Activated B cell treated with CpG ODN at 0.5 μM for 24 hours (primary cell): Measurements from ENCODE around the gene NAALADL2. TPM values are rescaled to one million over a fixed set of nuclear protein-coding genes. Genes with fewer than 3 reads are reported as not detected.

ENCODE experiments used
- ATAC-seq: fragments of 200-7000 bp; cut with Tn5 transposase; one replicate; pipeline ENCODE4 v1.10.0; 2021; ENCODE audit warnings: low read depth, mild to moderate bottlenecking, moderate library complexity
- CTCF ChIA-PET: fragments of 350-600 bp; sonication (Branson Sonifier 250); formaldehyde crosslinking; loops from one replicate; lab custom pipeline; 2021; ENCODE audit warnings: antibody characterized with exemption; lab: Charles Lee
- POLR2A ChIA-PET: fragments of 350-600 bp; sonication (Branson Sonifier 250); formaldehyde crosslinking; loops from one replicate; lab custom pipeline; 2021; ENCODE audit warnings: antibody characterized with exemption; lab: Charles Lee
- DNase-seq: peaks from one replicate; pipeline ENCODE4 v3.0.0; 2022
- H3K27ac Mint-ChIP-seq: one replicate; pipeline ENCODE4 v1.8.0; 2020; ENCODE audit warnings: mixed read lengths
- H3K27me3 Mint-ChIP-seq: one replicate; pipeline ENCODE4 v1.8.0; 2021; ENCODE audit warnings: mixed read lengths
- H3K36me3 Mint-ChIP-seq: one replicate; pipeline ENCODE4 v1.8.0; 2021; ENCODE audit warnings: low read depth, mixed read lengths
- H3K4me1 Mint-ChIP-seq: one replicate; pipeline ENCODE4 v1.8.0; 2021; ENCODE audit warnings: mixed read lengths
- H3K4me3 Mint-ChIP-seq: one replicate; pipeline ENCODE4 v1.8.0; 2020; ENCODE audit warnings: mild to moderate bottlenecking, mixed read lengths
- H3K9me3 Mint-ChIP-seq: one replicate; pipeline ENCODE4 v1.8.0; 2020; ENCODE audit warnings: mixed read lengths
- CTCF ChIP-seq: fragments of 200-600 bp; IDR thresholded peaks from one replicate; pipeline ENCODE4 v1.8.0; 2022; ENCODE audit warnings: antibody characterized with exemption, mild to moderate bottlenecking
- intact Hi-C: fragments of 100-400 bp; cut with micrococcal nuclease; formaldehyde crosslinking; loops from one replicate; pipeline ENCODE4 v1.15.1; 2024
- total RNA-seq: library from RNA; stranded (reverse); gene quantifications from 2 replicates; pipeline ENCODE4 v1.2.3, GENCODE V29; 2022

NAALADL2 gene
- total RNA-seq, 1 donor from 2014 or later, result not detected

GRCh38 chr3:175266478-175266877 is 407.3 kb downstream of the NAALADL2 start:
- H3K9me3 Mint-ChIP-seq, result no peaks in the 10 kb centered on the region
- H3K27ac Mint-ChIP-seq, result no peak overlapping the region
- no peaks in the 10 kb centered on the region for H3K36me3 Mint-ChIP-seq
- ATAC-seq (no peak), DNase-seq (no peak)
- no peak overlapping the region for H3K4me3 Mint-ChIP-seq
- CTCF ChIA-PET, result no interaction called here
- POLR2A ChIA-PET, result no interaction called here
- no peaks in the 10 kb centered on the region for H3K27me3 Mint-ChIP-seq
- intact Hi-C loops, result no loop called here
- no peaks in the 10 kb centered on the region for H3K4me1 Mint-ChIP-seq
- TF ChIP-seq CTCF, result no peak

DNA sequence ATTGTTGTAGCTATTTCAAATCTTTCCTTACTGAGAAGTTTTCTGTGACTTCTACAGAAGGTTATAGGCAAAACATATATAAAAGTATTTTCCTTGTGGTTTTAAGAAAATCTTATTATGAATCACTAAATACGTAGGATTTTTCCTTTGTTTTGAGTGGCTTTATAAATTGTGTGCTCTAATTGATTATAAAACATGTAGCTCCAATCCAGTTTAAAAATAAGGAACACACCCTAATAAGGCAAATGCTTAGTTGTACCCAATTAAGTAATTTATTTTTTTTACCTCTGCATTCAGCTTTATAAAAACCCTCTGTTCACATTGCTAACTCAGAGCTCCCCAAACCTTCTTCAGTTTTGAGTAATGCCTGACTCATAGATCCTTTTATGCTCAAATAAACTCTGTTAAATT is 408.0 kb downstream of the NAALADL2 start:
- no peak overlapping the region for H3K27ac Mint-ChIP-seq
- ATAC-seq (no peak), DNase-seq (no peak)
- H3K4me3 Mint-ChIP-seq, result no peak overlapping the region
- intact Hi-C loops, result no loop called here
- TF ChIP-seq CTCF, result no peak
- no peaks in the 10 kb centered on the region for H3K4me1 Mint-ChIP-seq
- no peaks in the 10 kb centered on the region for H3K27me3 Mint-ChIP-seq
- ChIA-PET CTCF (no interaction called here), POLR2A (no interaction called here)
- no peaks in the 10 kb centered on the region for H3K36me3 Mint-ChIP-seq
- no peaks in the 10 kb centered on the region for H3K9me3 Mint-ChIP-seq

DNA sequence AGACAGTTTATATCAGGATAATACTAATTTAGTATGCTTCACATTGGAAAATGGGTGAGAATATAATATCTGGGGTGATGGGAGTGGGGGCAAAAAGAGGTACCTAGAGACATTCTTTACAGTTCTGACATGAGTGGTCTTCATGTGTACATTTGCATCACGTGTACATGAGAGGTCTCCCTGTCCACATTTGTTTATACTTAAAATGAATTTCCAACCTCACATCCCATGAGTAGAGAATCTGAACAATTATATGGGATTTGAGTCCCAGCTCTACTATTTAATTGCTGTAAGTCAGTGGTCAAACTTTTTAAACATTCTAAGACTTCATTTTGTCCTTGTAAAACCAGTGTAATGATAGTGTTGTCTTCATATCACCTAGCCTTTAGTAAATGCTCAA is 408.4 kb downstream of the NAALADL2 start:
- intact Hi-C loops, result no loop called here
- Mint-ChIP-seq H3K4me3 (no peak overlapping the region), H3K36me3 (no peaks in the 10 kb centered on the region), H3K4me1 (no peaks in the 10 kb centered on the region), H3K27me3 (no peaks in the 10 kb centered on the region), H3K9me3 (no peaks in the 10 kb centered on the region), H3K27ac (no peak overlapping the region)
- ChIA-PET POLR2A (no interaction called here), CTCF (no interaction called here)
- DNase-seq (no peak), ATAC-seq (no peak)
- TF ChIP-seq CTCF, result no peak

DNA sequence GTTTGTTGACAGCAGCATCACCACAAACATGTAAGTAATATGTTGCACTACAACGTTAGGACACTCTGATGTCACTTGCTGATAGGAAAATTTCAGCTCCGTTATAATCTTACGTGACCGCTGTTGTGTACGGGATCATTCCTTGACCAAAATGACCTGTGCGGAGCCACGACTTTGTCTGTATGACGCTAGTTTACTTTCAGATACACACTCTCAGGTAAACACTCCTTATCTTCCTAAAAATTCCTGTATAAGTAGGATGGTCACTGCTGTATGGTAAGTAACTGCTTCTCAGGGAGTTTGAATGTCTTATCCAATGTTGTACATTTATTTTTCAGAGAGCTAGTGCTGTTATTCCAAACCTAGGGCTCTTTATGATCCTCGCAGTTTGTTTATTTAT is 410.3 kb downstream of the NAALADL2 start:
- POLR2A ChIA-PET, result interaction anchor here (0.7 kb wide), 1 partner anchor 89 kb away, joined by 7 read pairs; no protein-coding TSS in a partner anchor
- ATAC-seq (no peak), DNase-seq (no peak)
- Mint-ChIP-seq H3K9me3 (no peaks in the 10 kb centered on the region), H3K36me3 (no peaks in the 10 kb centered on the region), H3K27me3 (no peaks in the 10 kb centered on the region), H3K27ac (no peak overlapping the region), H3K4me3 (no peak overlapping the region), H3K4me1 (no peaks in the 10 kb centered on the region)
- intact Hi-C loops, result no loop called here
- CTCF ChIA-PET, result no interaction called here
- TF ChIP-seq CTCF, result no peak

GRCh38 chr3:175270198-175270837 is 411.2 kb downstream of the NAALADL2 start:
- intact Hi-C loops, result no loop called here
- Mint-ChIP-seq H3K27me3 (no peaks in the 10 kb centered on the region), H3K4me1 (no peaks in the 10 kb centered on the region), H3K4me3 (no peak overlapping the region), H3K27ac (no peak overlapping the region), H3K36me3 (no peaks in the 10 kb centered on the region), H3K9me3 (no peaks in the 10 kb centered on the region)
- no peak for DNase-seq
- ATAC-seq, result no peak
- no peak for TF ChIP-seq CTCF
- ChIA-PET POLR2A (no interaction called here), CTCF (no interaction called here)
